Natural killer cell (primary cell): ENCODE data around the gene WDR3. TPM values are rescaled to one million over a fixed set of nuclear protein-coding genes. Genes with fewer than 3 reads are reported as not detected.

Source experiments
- ATAC-seq, 3 donors: fragments of 150-1000 bp in 2 of 3; fragments of 200-7000 bp in 1 of 3; cut with Tn5 transposase; 1 replicate in 1 of 3; 2 replicates in 2 of 3; pipeline ENCODE4 v1.10.0; 2021; ENCODE audit warnings: mild to moderate bottlenecking in 2 of 3, moderate library complexity in 2 of 3
- DNase-seq, 2 donors: peaks; one replicate each; pipeline versions ENCODE4 v3.0.0 to v3.0.0-alpha.2; 2013 to 2021; ENCODE audit warnings: mixed read lengths in 1 of 2
- H3K27ac ChIP-seq: one replicate; pipeline ENCODE4 v1.5.1; 2013; ENCODE audit warnings: mild to moderate bottlenecking, low read length
- H3K27me3 ChIP-seq: one replicate; pipeline ENCODE4 v1.6.1; 2013; ENCODE audit warnings: low read length; ENCODE audit not compliant: control insufficient read depth, insufficient read depth
- H3K36me3 ChIP-seq: one replicate; pipeline ENCODE4 v1.6.1; 2013; ENCODE audit warnings: low read length; ENCODE audit not compliant: control insufficient read depth, insufficient read depth
- H3K4me1 ChIP-seq: one replicate; pipeline ENCODE4 v1.6.1; 2013; ENCODE audit warnings: low read length; ENCODE audit not compliant: control insufficient read depth, insufficient read depth
- H3K4me3 ChIP-seq: one replicate; pipeline ENCODE4 v1.5.1; 2013; ENCODE audit warnings: low read length
- H3K9me3 ChIP-seq: one replicate; pipeline ENCODE4 v1.6.1; 2013; ENCODE audit warnings: low read length; ENCODE audit not compliant: control insufficient read depth, insufficient read depth
- H3K27ac Mint-ChIP-seq, 2 donors: one replicate each; pipeline ENCODE4 v1.8.0; 2022; ENCODE audit warnings: mild to moderate bottlenecking in 2 of 2, mixed read lengths in 2 of 2, moderate library complexity in 1 of 2
- H3K27me3 Mint-ChIP-seq, 2 donors: one replicate each; pipeline ENCODE4 v1.8.0; 2022; ENCODE audit warnings: low read depth in 2 of 2, mixed read lengths in 2 of 2
- H3K36me3 Mint-ChIP-seq: one replicate; pipeline ENCODE4 v1.8.0; 2022; ENCODE audit warnings: mixed read lengths
- H3K4me1 Mint-ChIP-seq, 2 donors: one replicate each; pipeline ENCODE4 v1.8.0; 2022; ENCODE audit warnings: mixed read lengths in 2 of 2
- H3K4me3 Mint-ChIP-seq: one replicate; pipeline ENCODE4 v1.8.0; 2022; ENCODE audit warnings: mild to moderate bottlenecking, moderate library complexity, mixed read lengths
- H3K9me3 Mint-ChIP-seq, 2 donors: one replicate each; pipeline ENCODE4 v1.8.0; 2022; ENCODE audit warnings: mixed read lengths in 2 of 2
- WGBS: methylation state at CpG from one replicate; pipeline ENCODE4 v1.1.7; 2013; ENCODE audit warnings: missing lambda C conversion rate; ENCODE audit not compliant: insufficient coverage; 5-methylcytosine and 5-hydroxymethylcytosine counted together
- intact Hi-C: fragments of 100-400 bp; cut with micrococcal nuclease; formaldehyde crosslinking; loops from one replicate; pipeline ENCODE4 v1.14.2; 2022
- total RNA-seq, 4 donors: library from RNA; stranded (reverse); fragments of 120-200 nt in 1 of 4; gene quantifications; one replicate each; pipeline versions ENCODE4 v1.2.3 to v1.2.4, GENCODE V29; 2013 to 2022
- TF ChIP-seq, protein P1 (sequence below): fragments of 200-600 bp; IDR thresholded peaks from one replicate; pipeline ENCODE4 v1.8.0; 2022; ENCODE audit warnings: antibody characterized with exemption

The WDR3 gene
- total RNA-seq, 3 donors from 2014 or later (not counting 1 experiment from before 2014, with no cell fraction given) = 7.2 to 13.0 (median 8.3) TPM

DNA sequence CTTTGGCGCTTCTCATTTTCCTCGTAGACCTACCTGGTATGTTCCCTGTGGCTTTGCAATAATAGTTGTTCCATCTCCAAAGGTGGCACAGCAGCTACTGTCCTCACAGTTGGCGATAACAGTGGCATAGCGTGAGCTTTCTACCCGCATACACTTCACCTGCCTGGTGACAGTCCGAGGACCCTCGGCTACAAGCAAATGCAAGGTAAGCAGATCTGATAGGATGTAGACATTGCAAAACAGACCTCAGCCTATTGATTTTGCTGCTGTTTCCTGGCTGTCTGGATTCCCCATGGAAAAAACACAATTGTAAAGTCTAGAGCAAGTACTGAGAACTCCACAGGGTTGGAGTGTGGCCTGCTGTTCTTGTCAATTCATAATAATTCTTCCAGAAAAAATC, 78.5 kb downstream of the WDR3 start:
- Histone ChIP-seq H3K4me3 (no peak overlapping the region), H3K36me3 (no peaks in the 10 kb centered on the region), H3K4me1 (no peaks in the 10 kb centered on the region), H3K27ac (no peak overlapping the region), H3K9me3 (no peaks in the 10 kb centered on the region), H3K27me3 (no peaks in the 10 kb centered on the region)
- H3K4me3 Mint-ChIP-seq = no peak overlapping the region
- no peaks in the 10 kb centered on the region for H3K4me1 Mint-ChIP-seq
- ATAC-seq = no peak
- no peaks in the 10 kb centered on the region for H3K36me3 Mint-ChIP-seq
- no peak for DNase-seq
- H3K27ac Mint-ChIP-seq = no peak overlapping the region
- H3K27me3 Mint-ChIP-seq = peaks cover 0 to 10% of the 10 kb centered on the region in 2 donors
- WGBS = 96% methylated on average over 7 of the region's 7 CpGs
- intact Hi-C loops = no loop called here
- TF ChIP-seq, protein P1, sequence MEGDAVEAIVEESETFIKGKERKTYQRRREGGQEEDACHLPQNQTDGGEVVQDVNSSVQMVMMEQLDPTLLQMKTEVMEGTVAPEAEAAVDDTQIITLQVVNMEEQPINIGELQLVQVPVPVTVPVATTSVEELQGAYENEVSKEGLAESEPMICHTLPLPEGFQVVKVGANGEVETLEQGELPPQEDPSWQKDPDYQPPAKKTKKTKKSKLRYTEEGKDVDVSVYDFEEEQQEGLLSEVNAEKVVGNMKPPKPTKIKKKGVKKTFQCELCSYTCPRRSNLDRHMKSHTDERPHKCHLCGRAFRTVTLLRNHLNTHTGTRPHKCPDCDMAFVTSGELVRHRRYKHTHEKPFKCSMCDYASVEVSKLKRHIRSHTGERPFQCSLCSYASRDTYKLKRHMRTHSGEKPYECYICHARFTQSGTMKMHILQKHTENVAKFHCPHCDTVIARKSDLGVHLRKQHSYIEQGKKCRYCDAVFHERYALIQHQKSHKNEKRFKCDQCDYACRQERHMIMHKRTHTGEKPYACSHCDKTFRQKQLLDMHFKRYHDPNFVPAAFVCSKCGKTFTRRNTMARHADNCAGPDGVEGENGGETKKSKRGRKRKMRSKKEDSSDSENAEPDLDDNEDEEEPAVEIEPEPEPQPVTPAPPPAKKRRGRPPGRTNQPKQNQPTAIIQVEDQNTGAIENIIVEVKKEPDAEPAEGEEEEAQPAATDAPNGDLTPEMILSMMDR = no peak
- peaks cover 0 to 2% of the 10 kb centered on the region in 2 donors for H3K9me3 Mint-ChIP-seq

- no peak overlapping the region for H3K27ac Mint-ChIP-seq
- DNase-seq (no peak), ATAC-seq (no peak)
- no peaks in the 10 kb centered on the region for H3K4me1 Mint-ChIP-seq
- Histone ChIP-seq H3K36me3 (no peaks in the 10 kb centered on the region), H3K27me3 (no peaks in the 10 kb centered on the region), H3K4me1 (no peaks in the 10 kb centered on the region), H3K4me3 (no peak overlapping the region), H3K9me3 (no peaks in the 10 kb centered on the region), H3K27ac (no peak overlapping the region)
- peaks cover 6 to 9% of the 10 kb centered on the region in 2 donors for H3K27me3 Mint-ChIP-seq
- no peak overlapping the region for H3K4me3 Mint-ChIP-seq
- TF ChIP-seq, protein P1 = no peak
- H3K9me3 Mint-ChIP-seq = peaks cover 0 to 3% of the 10 kb centered on the region in 2 donors
- intact Hi-C loops = no loop called here
- H3K36me3 Mint-ChIP-seq = no peaks in the 10 kb centered on the region
- WGBS = 94% methylated on average over 6 of the region's 6 CpGs
These were observed 83.1 kb downstream of the WDR3 start for GRCh38 chr1:118012515-118013124.

- Histone ChIP-seq H3K27me3 (no peaks in the 10 kb centered on the region), H3K27ac (no peak overlapping the region), H3K4me1 (no peaks in the 10 kb centered on the region), H3K4me3 (no peak overlapping the region), H3K36me3 (no peaks in the 10 kb centered on the region), H3K9me3 (no peaks in the 10 kb centered on the region)
- DNase-seq (no peak), ATAC-seq (no peak)
- H3K4me3 Mint-ChIP-seq = no peak overlapping the region
- TF ChIP-seq, protein P1 = no peak
- H3K4me1 Mint-ChIP-seq = no peaks in the 10 kb centered on the region
- no peaks in the 10 kb centered on the region for H3K36me3 Mint-ChIP-seq
- H3K27me3 Mint-ChIP-seq = peaks cover 6 to 9% of the 10 kb centered on the region in 2 donors
- WGBS = over 99% methylated on average over 4 of the region's 6 CpGs
- intact Hi-C loops = no loop called here
- no peak overlapping the region for H3K27ac Mint-ChIP-seq
- H3K9me3 Mint-ChIP-seq = peaks cover 0 to 3% of the 10 kb centered on the region in 2 donors
These were observed 83.8 kb downstream of the WDR3 start for GRCh38 chr1:118013336-118013735.

- DNase-seq (no peak), ATAC-seq (no peak)
- intact Hi-C loops = no loop called here
- Mint-ChIP-seq H3K4me1 (no peaks in the 10 kb centered on the region), H3K27me3 (peaks cover 6 to 9% of the 10 kb centered on the region in 2 donors), H3K36me3 (no peaks in the 10 kb centered on the region), H3K9me3 (peaks cover 0 to 3% of the 10 kb centered on the region in 2 donors), H3K27ac (no peak overlapping the region), H3K4me3 (no peak overlapping the region)
- H3K36me3 ChIP-seq = no peaks in the 10 kb centered on the region
- no peaks in the 10 kb centered on the region for H3K27me3 ChIP-seq
- TF ChIP-seq, protein P1 = no peak
- no peak overlapping the region for H3K27ac ChIP-seq
- no peak overlapping the region for H3K4me3 ChIP-seq
- H3K9me3 ChIP-seq = no peaks in the 10 kb centered on the region
- H3K4me1 ChIP-seq = no peaks in the 10 kb centered on the region
These were observed 84.4 kb downstream of the WDR3 start for GRCh38 chr1:118013938-118014337.
